HEK293 (cell line): ENCODE results near the gene SPIN4.

Experiments
- CTCF ChIA-PET: fragments of 350-600 bp; formaldehyde crosslinking; extraction: SDS; loops from one replicate; lab custom pipeline; 2021; ENCODE audit warnings: antibody characterized with exemption; lab: Yijun Ruan, JAX
- POLR2A ChIA-PET: fragments of 300-600 bp; formaldehyde crosslinking; extraction: SDS; loops from one replicate; lab custom pipeline; 2020; ENCODE audit warnings: antibody characterized with exemption, inconsistent platforms; lab: Yijun Ruan, JAX
- H3K27ac ChIP-seq: fragments of 200-500 bp; sonication (Bioruptor generic); 2 replicates; pipeline ENCODE4 v1.5.1; 2014; ENCODE audit warnings: low read depth, low read length, control low read depth, inconsistent platforms; ENCODE audit errors: extremely low read depth
- H3K36me3 ChIP-seq, 2 experiments: fragments of 200-500 bp in 1 of 2; sonication (Bioruptor generic) in 1 of 2; 1 replicate in 1 of 2; 2 replicates in 1 of 2; pipeline ENCODE4 v1.5.1; 2014 to 2017; ENCODE audit warnings: inconsistent platforms in 2 of 2, low read length in 2 of 2; ENCODE audit not compliant: control insufficient read depth in 2 of 2, insufficient read depth in 1 of 2
- H3K4me1 ChIP-seq: fragments of 200-500 bp; sonication (Bioruptor generic); 2 replicates; pipeline ENCODE4 v1.5.1; 2014; ENCODE audit warnings: mild to moderate bottlenecking, low read length, inconsistent platforms; ENCODE audit not compliant: control insufficient read depth, insufficient read depth
- H3K4me3 ChIP-seq: 2 replicates; pipeline ENCODE4 v1.5.1; 2011; ENCODE audit warnings: low read depth, mild to moderate bottlenecking, control low read depth, low read length, moderate library complexity
- H3K9me3 ChIP-seq: fragments of 200-500 bp; sonication (Bioruptor generic); 2 replicates; pipeline ENCODE4 v1.5.1; 2014; ENCODE audit warnings: low read depth, low read length, inconsistent platforms; ENCODE audit not compliant: control insufficient read depth, insufficient read depth
- BCL11A ChIP-seq: fragments of 450-650 bp; formaldehyde crosslinking; IDR thresholded peaks from 2 replicates; pipeline ENCODE4 v1.5.1; 2016; ENCODE audit warnings: low read depth, missing biosample characterization, missing genetic modification characterization
- BCL11B ChIP-seq: fragments of 450-650 bp; formaldehyde crosslinking; IDR thresholded peaks from 2 replicates; pipeline ENCODE4 v1.5.1; 2016; ENCODE audit warnings: low read depth, missing biosample characterization, missing genetic modification characterization
- EGR2 ChIP-seq: fragments of 450-650 bp; formaldehyde crosslinking; IDR thresholded peaks from 2 replicates; pipeline ENCODE4 v1.5.1; 2016; ENCODE audit warnings: low read depth, missing biosample characterization, missing genetic modification characterization
- FEZF1 ChIP-seq: fragments of 450-650 bp; formaldehyde crosslinking; IDR thresholded peaks from 2 replicates; pipeline ENCODE4 v1.5.1; 2016; ENCODE audit warnings: missing biosample characterization, missing genetic modification characterization
- GLI2 ChIP-seq: fragments of 450-650 bp; formaldehyde crosslinking; IDR thresholded peaks from 2 replicates; pipeline ENCODE4; 2017; ENCODE audit warnings: missing biosample characterization, missing genetic modification characterization, low read depth, borderline replicate concordance
- GLI4 ChIP-seq: fragments of 450-650 bp; formaldehyde crosslinking; IDR thresholded peaks from 2 replicates; pipeline ENCODE4 v1.5.1; 2016; ENCODE audit warnings: missing biosample characterization, missing genetic modification characterization
- GLIS1 ChIP-seq: fragments of 450-650 bp; formaldehyde crosslinking; IDR thresholded peaks from 2 replicates; pipeline ENCODE4 v1.5.1; 2016; ENCODE audit warnings: missing biosample characterization, missing genetic modification characterization
- IKZF3 ChIP-seq: fragments of 450-650 bp; IDR thresholded peaks from 2 replicates; pipeline ENCODE4 v1.5.0; 2018; ENCODE audit warnings: missing biosample characterization, mild to moderate bottlenecking, missing genetic modification characterization, moderate library complexity
- KLF1 ChIP-seq: fragments of 450-650 bp; formaldehyde crosslinking; IDR thresholded peaks from 2 replicates; pipeline ENCODE4 v1.5.1; 2016; ENCODE audit warnings: missing biosample characterization, missing genetic modification characterization
- KLF16 ChIP-seq: fragments of 450-650 bp; formaldehyde crosslinking; IDR thresholded peaks from 2 replicates; pipeline ENCODE4 v1.5.1; 2017; ENCODE audit warnings: missing biosample characterization, missing genetic modification characterization
- OVOL3 ChIP-seq: fragments of 450-650 bp; formaldehyde crosslinking; IDR thresholded peaks from 2 replicates; pipeline ENCODE4 v1.5.1; 2016; ENCODE audit warnings: missing biosample characterization, missing genetic modification characterization
- SP2 ChIP-seq: fragments of 450-650 bp; formaldehyde crosslinking; IDR thresholded peaks from 2 replicates; pipeline ENCODE4 v1.5.1; 2016; ENCODE audit warnings: missing biosample characterization, missing genetic modification characterization
- SP3 ChIP-seq: fragments of 450-650 bp; formaldehyde crosslinking; IDR thresholded peaks from 2 replicates; pipeline ENCODE4 v1.5.1; 2016; ENCODE audit warnings: missing biosample characterization, missing genetic modification characterization
- ZBTB21 ChIP-seq: fragments of 450-650 bp; formaldehyde crosslinking; IDR thresholded peaks from 2 replicates; pipeline ENCODE4 v1.5.1; 2017; ENCODE audit warnings: missing biosample characterization, missing genetic modification characterization
- ZBTB7A ChIP-seq: fragments of 450-650 bp; formaldehyde crosslinking; IDR thresholded peaks from 2 replicates; pipeline ENCODE4 v1.5.1; 2016; ENCODE audit warnings: low read depth, missing biosample characterization, missing genetic modification characterization
- ZBTB8A ChIP-seq: fragments of 450-650 bp; formaldehyde crosslinking; IDR thresholded peaks from 2 replicates; pipeline ENCODE4 v1.5.1; 2016; ENCODE audit warnings: missing biosample characterization, missing genetic modification characterization
- ZFHX2 ChIP-seq: fragments of 450-650 bp; formaldehyde crosslinking; conservative IDR thresholded peaks from 2 replicates; pipeline ENCODE4 v1.5.1; 2016; ENCODE audit warnings: missing biosample characterization, missing genetic modification characterization
- ZFP3 ChIP-seq: fragments of 450-650 bp; formaldehyde crosslinking; IDR thresholded peaks from 2 replicates; pipeline ENCODE4 v1.5.1; 2016; ENCODE audit warnings: low read depth, missing biosample characterization, missing genetic modification characterization
- ZNF121 ChIP-seq: fragments of 450-650 bp; formaldehyde crosslinking; IDR thresholded peaks from 2 replicates; pipeline ENCODE4 v1.5.1; 2016; ENCODE audit warnings: missing biosample characterization, missing genetic modification characterization
- ZNF140 ChIP-seq: fragments of 450-650 bp; formaldehyde crosslinking; IDR thresholded peaks from 2 replicates; pipeline ENCODE4 v1.5.1; 2016; ENCODE audit warnings: missing biosample characterization, missing genetic modification characterization
- ZNF311 ChIP-seq: fragments of 450-650 bp; formaldehyde crosslinking; IDR thresholded peaks from 2 replicates; pipeline ENCODE4 v1.5.1; 2017; ENCODE audit warnings: missing biosample characterization, missing genetic modification characterization, borderline replicate concordance
- ZNF341 ChIP-seq: fragments of 450-650 bp; formaldehyde crosslinking; IDR thresholded peaks from 2 replicates; pipeline ENCODE4; 2016; ENCODE audit warnings: low read depth, missing biosample characterization, missing genetic modification characterization
- ZNF366 ChIP-seq: fragments of 450-650 bp; formaldehyde crosslinking; conservative IDR thresholded peaks from 2 replicates; pipeline ENCODE4 v1.5.1; 2016; ENCODE audit warnings: missing biosample characterization, missing genetic modification characterization
- ZNF449 ChIP-seq: fragments of 450-650 bp; formaldehyde crosslinking; IDR thresholded peaks from 2 replicates; pipeline ENCODE4 v1.5.1; 2017; ENCODE audit warnings: missing biosample characterization, mild to moderate bottlenecking, missing genetic modification characterization, moderate library complexity
- ZNF48 ChIP-seq: fragments of 450-650 bp; formaldehyde crosslinking; IDR thresholded peaks from 2 replicates; pipeline ENCODE4 v1.5.1; 2016; ENCODE audit warnings: missing biosample characterization, missing genetic modification characterization
- ZNF561 ChIP-seq: fragments of 450-650 bp; IDR thresholded peaks from 2 replicates; pipeline ENCODE4 v1.5.1; 2018; ENCODE audit warnings: missing biosample characterization, missing genetic modification characterization, borderline replicate concordance
- ZNF600 ChIP-seq: fragments of 450-650 bp; formaldehyde crosslinking; IDR thresholded peaks from 2 replicates; pipeline ENCODE4 v1.5.1; 2016; ENCODE audit warnings: missing biosample characterization, missing genetic modification characterization
- ZNF664 ChIP-seq: fragments of 450-650 bp; formaldehyde crosslinking; IDR thresholded peaks from 2 replicates; pipeline ENCODE4 v1.5.1; 2016; ENCODE audit warnings: missing biosample characterization, missing genetic modification characterization
- ZNF677 ChIP-seq: fragments of 450-650 bp; IDR thresholded peaks from 2 replicates; pipeline ENCODE4 v1.5.0; 2018; ENCODE audit warnings: missing biosample characterization, mild to moderate bottlenecking, missing genetic modification characterization, moderate library complexity
- ZNF701 ChIP-seq: fragments of 450-650 bp; formaldehyde crosslinking; IDR thresholded peaks from 2 replicates; pipeline ENCODE4 v1.5.1; 2016; ENCODE audit warnings: missing biosample characterization, missing genetic modification characterization
- ZNF777 ChIP-seq: fragments of 450-650 bp; formaldehyde crosslinking; IDR thresholded peaks from 2 replicates; pipeline ENCODE4 v1.5.1; 2017; ENCODE audit warnings: missing biosample characterization, missing genetic modification characterization, borderline replicate concordance
- TF ChIP-seq, protein P1 (sequence below): fragments of 450-650 bp; formaldehyde crosslinking; IDR thresholded peaks from 2 replicates; pipeline ENCODE4 v1.5.1; 2017; ENCODE audit warnings: missing biosample characterization, missing genetic modification characterization
- TF ChIP-seq, protein P2 (sequence below): fragments of 450-650 bp; formaldehyde crosslinking; optimal IDR thresholded peaks from 2 replicates; pipeline ENCODE3; 2016; ENCODE audit warnings: missing biosample characterization, mild to moderate bottlenecking, missing genetic modification characterization
- TF ChIP-seq, protein P3 (sequence below): fragments of 450-650 bp; formaldehyde crosslinking; IDR thresholded peaks from 2 replicates; pipeline ENCODE4 v1.5.1; 2016; ENCODE audit warnings: missing biosample characterization, missing genetic modification characterization

Gene SPIN4

GRCh38 chrX:63350941-63351616 is at the start of gene SPIN4:
SPIN4 (minus strand) TSS chrX:63351332; CDS start chrX:63350819, 513 bp downstream.
- H3K4me1 ChIP-seq = no peaks in the 10 kb centered on the region
- CTCF ChIA-PET = no interaction called here
- H3K36me3 ChIP-seq = peaks cover 0 to 3% of the 10 kb centered on the region in 2 experiments; a peak in 1 of 3 replicates
- H3K9me3 ChIP-seq = no peaks in the 10 kb centered on the region; the same call in 1 of the 2 replicates
- peak within 1 kb of the TSS; percentile 57; the same call in 1 of the 2 replicates for H3K27ac ChIP-seq
- H3K4me3 ChIP-seq = peak within 1 kb of the TSS; percentile 56
- POLR2A ChIA-PET = no interaction called here
- TF ChIP-seq ZFP3 (tag by site-specific recombination) (no peak), SP2 (peak; percentile 81), ZNF449 (tag by site-specific recombination) (no peak), ZNF140 (tag by site-specific recombination) (no peak), OVOL3 (tag by site-specific recombination) (no peak), FEZF1 (tag by site-specific recombination) (no peak), ZNF677 (tag by site-specific recombination) (no peak), EGR2 (peak; percentile 37; the same call in 1 of the 2 replicates), GLI4 (tag by site-specific recombination) (no peak), ZFHX2 (peak; percentile 61), BCL11A (tag by site-specific recombination) (peak; percentile 31; the same call in 1 of the 2 replicates), ZNF777 (tag by site-specific recombination) (no peak), ZNF664 (no peak), ZNF121 (no peak), ZNF48 (tag by site-specific recombination) (no peak), BCL11B (tag by site-specific recombination) (no peak), GLI2 (tag by site-specific recombination) (no peak), ZNF341 (tag by site-specific recombination) (no peak), ZBTB21 (tag by site-specific recombination) (no peak), KLF16 (tag by site-specific recombination) (0 out of 2 replicates have a peak, but pooled peaks have one; percentile 20), GLIS1 (tag by site-specific recombination) (peak; percentile 40; the same call in 1 of the 2 replicates), ZNF600 (tag by site-specific recombination) (no peak), ZNF701 (tag by site-specific recombination) (no peak), IKZF3 (tag by site-specific recombination) (no peak), KLF1 (peak; percentile 16; the same call in 1 of the 2 replicates), SP3 (tag by site-specific recombination) (peak; percentile 41), ZNF366 (tag by site-specific recombination) (peak; percentile 75), ZBTB8A (peak; percentile 77), ZNF311 (tag by site-specific recombination) (no peak), ZNF561 (tag by site-specific recombination) (no peak), ZBTB7A (tag by site-specific recombination) (no peak)
- TF ChIP-seq, protein P1, sequence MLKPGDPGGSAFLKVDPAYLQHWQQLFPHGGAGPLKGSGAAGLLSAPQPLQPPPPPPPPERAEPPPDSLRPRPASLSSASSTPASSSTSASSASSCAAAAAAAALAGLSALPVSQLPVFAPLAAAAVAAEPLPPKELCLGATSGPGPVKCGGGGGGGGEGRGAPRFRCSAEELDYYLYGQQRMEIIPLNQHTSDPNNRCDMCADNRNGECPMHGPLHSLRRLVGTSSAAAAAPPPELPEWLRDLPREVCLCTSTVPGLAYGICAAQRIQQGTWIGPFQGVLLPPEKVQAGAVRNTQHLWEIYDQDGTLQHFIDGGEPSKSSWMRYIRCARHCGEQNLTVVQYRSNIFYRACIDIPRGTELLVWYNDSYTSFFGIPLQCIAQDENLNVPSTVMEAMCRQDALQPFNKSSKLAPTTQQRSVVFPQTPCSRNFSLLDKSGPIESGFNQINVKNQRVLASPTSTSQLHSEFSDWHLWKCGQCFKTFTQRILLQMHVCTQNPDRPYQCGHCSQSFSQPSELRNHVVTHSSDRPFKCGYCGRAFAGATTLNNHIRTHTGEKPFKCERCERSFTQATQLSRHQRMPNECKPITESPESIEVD (tag by site-specific recombination) = no peak
- TF ChIP-seq, protein P2, sequence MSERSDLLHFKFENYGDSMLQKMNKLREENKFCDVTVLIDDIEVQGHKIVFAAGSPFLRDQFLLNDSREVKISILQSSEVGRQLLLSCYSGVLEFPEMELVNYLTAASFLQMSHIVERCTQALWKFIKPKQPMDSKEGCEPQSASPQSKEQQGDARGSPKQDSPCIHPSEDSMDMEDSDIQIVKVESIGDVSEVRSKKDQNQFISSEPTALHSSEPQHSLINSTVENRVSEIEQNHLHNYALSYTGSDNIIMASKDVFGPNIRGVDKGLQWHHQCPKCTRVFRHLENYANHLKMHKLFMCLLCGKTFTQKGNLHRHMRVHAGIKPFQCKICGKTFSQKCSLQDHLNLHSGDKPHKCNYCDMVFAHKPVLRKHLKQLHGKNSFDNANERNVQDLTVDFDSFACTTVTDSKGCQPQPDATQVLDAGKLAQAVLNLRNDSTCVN (tag by site-specific recombination) = peak; percentile 60
- TF ChIP-seq, protein P3, sequence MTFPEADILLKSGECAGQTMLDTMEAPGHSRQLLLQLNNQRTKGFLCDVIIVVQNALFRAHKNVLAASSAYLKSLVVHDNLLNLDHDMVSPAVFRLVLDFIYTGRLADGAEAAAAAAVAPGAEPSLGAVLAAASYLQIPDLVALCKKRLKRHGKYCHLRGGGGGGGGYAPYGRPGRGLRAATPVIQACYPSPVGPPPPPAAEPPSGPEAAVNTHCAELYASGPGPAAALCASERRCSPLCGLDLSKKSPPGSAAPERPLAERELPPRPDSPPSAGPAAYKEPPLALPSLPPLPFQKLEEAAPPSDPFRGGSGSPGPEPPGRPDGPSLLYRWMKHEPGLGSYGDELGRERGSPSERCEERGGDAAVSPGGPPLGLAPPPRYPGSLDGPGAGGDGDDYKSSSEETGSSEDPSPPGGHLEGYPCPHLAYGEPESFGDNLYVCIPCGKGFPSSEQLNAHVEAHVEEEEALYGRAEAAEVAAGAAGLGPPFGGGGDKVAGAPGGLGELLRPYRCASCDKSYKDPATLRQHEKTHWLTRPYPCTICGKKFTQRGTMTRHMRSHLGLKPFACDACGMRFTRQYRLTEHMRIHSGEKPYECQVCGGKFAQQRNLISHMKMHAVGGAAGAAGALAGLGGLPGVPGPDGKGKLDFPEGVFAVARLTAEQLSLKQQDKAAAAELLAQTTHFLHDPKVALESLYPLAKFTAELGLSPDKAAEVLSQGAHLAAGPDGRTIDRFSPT (tag by site-specific recombination) = peak; percentile 64
